HG02938 (cell line): ENCODE results near the gene TARS3.

Experiments
- ATAC-seq: cut with Tn5 transposase; IDR thresholded peaks from one replicate; pipeline ENCODE4 v1.9.1; 2021; ENCODE audit warnings: mild to moderate bottlenecking, moderate library complexity; ENCODE audit not compliant: unreplicated experiment

TARS3 gene

GRCh38 chr15:101608201-101608600, 116.1 kb downstream of the TARS3 start:
- no peak for ATAC-seq

- no peak for ATAC-seq
Measured at GRCh38 chr15:101607108-101607507, 117.2 kb downstream of the TARS3 start.

GRCh38 chr15:101604124-101604874, 120.0 kb downstream of the TARS3 start:
- ATAC-seq, result no peak
